Brain microvascular endothelial cell (primary cell): Measurements from ENCODE around the gene ADAMTSL5.

Source experiments
- DNase-seq: peaks from one replicate; pipeline ENCODE4 v3.0.0-alpha.2; 2020
- H3K27ac ChIP-seq: fragments of 250-450 bp; sonication (Bioruptor Pico); 2 replicates; pipeline ENCODE4 v1.5.1; 2020; ENCODE audit warnings: mild to moderate bottlenecking, moderate library complexity
- H3K27me3 ChIP-seq: fragments of 250-450 bp; sonication (Bioruptor Pico); replicated peaks from 2 replicates; pipeline ENCODE4 v1.5.1; 2020; ENCODE audit warnings: mild to moderate bottlenecking
- H3K36me3 ChIP-seq: fragments of 250-450 bp; sonication (Bioruptor Pico); replicated peaks from 2 replicates; pipeline ENCODE4 v1.5.1; 2020; ENCODE audit warnings: mild to moderate bottlenecking
- H3K4me3 ChIP-seq: 2 replicates; pipeline ENCODE4 v1.5.1; 2011; ENCODE audit warnings: low read depth, mild to moderate bottlenecking, control low read depth, low read length, moderate library complexity
- CTCF ChIP-seq: IDR thresholded peaks from 2 replicates; pipeline ENCODE4 v1.5.1; 2011; ENCODE audit warnings: low read depth, mild to moderate bottlenecking, moderate library complexity, low read length, control low read depth, inconsistent platforms; ENCODE audit errors: missing control alignments
- in situ Hi-C: cut with HindIII; loops from 2 replicates; pipeline ENCODE4 v1.10.0; 2017; ENCODE audit warnings: low sequenced_read_pairs, low pct_ligation_motif_present

Gene ADAMTSL5

DNA sequence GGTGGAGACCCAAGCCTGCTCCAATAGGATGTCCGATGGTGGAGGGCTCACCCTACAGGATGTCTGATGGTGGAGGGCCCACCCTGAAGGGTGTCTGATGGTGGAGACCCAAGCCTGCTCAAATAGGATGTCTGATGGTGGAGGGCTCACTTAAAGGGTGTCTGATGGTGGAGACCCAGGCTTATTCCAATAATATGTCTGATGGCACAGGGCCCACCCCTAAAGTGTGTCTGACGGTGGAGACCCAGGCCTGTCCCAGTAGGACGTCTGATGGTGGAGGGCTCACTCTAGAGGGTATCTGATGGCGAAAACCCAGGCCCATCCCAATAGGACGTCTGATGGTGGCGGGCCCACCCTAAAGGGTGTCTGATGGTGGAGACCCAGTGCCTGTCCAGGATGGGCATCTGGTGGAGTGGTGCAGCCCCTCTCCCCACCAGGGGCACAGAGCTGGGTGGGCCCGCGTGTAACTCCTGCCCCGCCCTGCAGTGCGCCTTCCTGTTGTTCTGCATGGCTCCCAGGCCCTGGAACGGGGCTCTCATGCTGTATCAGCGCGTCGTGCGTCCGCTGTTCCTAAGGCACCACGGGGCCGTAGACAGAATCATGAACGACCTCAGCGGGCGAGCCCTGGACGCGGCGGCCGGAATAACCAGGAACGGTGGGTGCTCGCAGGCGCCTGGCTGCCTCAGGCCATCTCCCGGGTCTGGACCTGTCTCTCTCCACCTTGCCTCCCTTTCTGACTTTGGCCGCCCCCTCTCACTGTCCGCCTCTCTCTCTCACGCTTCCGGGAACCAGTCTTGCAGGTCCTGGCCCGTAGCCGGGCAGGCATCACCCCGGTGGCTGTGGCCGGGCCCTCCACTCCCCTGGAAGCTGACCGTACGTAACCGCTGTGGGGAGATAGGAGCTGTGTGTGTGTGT lies 16.8 kb downstream of the ADAMTSL5 start:
- Histone ChIP-seq H3K27ac (no peak overlapping the region), H3K4me3 (no peak overlapping the region), H3K27me3 (no peaks in the 10 kb centered on the region), H3K36me3 (no peaks in the 10 kb centered on the region)
- in situ Hi-C loops = no loop called here
- no peak for DNase-seq
- TF ChIP-seq CTCF = no peak

GRCh38 chr19:1495051-1495798 lies 17.6 kb downstream of the ADAMTSL5 start:
- in situ Hi-C loops = no loop called here
- no peaks in the 10 kb centered on the region for H3K36me3 ChIP-seq
- H3K27me3 ChIP-seq = no peaks in the 10 kb centered on the region
- no peak overlapping the region for H3K4me3 ChIP-seq
- no peak for TF ChIP-seq CTCF
- no peak for DNase-seq
- H3K27ac ChIP-seq = no peak overlapping the region

DNA sequence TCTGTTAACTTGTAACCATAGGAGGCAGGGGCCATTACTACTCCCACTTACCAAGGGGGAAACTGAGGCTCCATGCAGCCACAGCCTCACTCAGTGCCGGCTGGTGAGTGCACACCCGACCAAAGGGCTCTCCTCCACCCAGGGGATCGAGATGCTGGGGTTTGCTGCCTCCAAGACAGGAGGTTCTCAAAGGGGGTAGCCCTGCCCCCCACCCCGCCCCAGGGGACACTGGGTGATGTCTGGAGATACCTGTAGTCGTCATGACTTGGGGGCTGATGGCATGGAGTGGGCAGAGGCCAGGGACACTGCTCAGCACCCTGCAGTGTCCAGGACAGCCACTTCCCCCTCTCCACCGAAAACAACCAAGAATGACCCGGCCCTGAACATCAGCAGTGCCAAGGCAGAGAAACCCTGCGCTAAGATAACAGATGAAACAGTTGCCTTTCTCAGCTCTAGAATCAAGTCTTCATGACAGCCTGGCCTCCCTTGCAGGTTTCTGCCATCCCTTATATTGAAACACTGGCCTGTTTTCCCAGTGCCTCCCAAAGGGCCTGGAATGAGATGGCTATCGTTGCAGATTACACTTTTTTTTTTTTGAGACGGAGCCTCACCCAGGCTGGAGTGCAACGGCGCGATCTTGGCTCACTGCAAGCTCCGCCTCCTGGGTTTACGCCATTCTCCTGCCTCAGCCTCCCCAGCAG lies 18.6 kb downstream of the ADAMTSL5 start:
- TF ChIP-seq CTCF = no peak
- Histone ChIP-seq H3K27me3 (no peaks in the 10 kb centered on the region), H3K4me3 (no peak overlapping the region), H3K27ac (no peak overlapping the region), H3K36me3 (no peaks in the 10 kb centered on the region)
- DNase-seq = no peak
- in situ Hi-C loops = no loop called here

- Histone ChIP-seq H3K36me3 (no peaks in the 10 kb centered on the region), H3K27ac (no peak overlapping the region), H3K27me3 (no peaks in the 10 kb centered on the region), H3K4me3 (no peak overlapping the region)
- DNase-seq = no peak
- no peak for TF ChIP-seq CTCF
- in situ Hi-C loops = no loop called here
These were observed 20.3 kb downstream of the ADAMTSL5 start for GRCh38 chr19:1492474-1493006.

DNA sequence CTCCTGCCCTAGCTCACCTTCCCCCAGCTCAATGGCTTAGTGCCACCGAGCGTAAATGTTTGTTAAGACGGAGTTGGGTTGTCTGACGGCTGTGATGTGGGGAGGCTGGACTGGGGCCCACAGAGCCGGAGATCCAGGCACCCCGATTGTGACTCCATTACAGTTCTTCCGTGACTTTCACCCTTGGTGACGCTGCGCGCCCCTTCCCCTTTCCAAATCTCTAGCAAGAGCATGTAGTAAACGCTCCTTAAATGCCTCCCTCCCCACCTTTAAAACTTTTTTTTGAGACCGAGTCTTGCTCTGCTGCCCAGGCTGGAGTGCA lies 21.0 kb downstream of the ADAMTSL5 start:
- no peaks in the 10 kb centered on the region for H3K36me3 ChIP-seq
- TF ChIP-seq CTCF = no peak
- no peaks in the 10 kb centered on the region for H3K27me3 ChIP-seq
- no peak overlapping the region for H3K4me3 ChIP-seq
- in situ Hi-C loops = no loop called here
- no peak overlapping the region for H3K27ac ChIP-seq
- DNase-seq = no peak
